ENCODE results near the gene PPP1R11. TPM values are rescaled to one million over a fixed set of nuclear protein-coding genes. Genes with fewer than 3 reads are reported as not detected.

PPP1R11 gene
- total RNA-seq, 1 experiment from 2014 or later = 23.8 TPM

- no peak overlapping the region for H3K56ac ChIP-seq (ENCODE audit: insufficient read length, low read depth, low read length)
- no peaks in the 10 kb centered on the region for H3K79me1 ChIP-seq (ENCODE audit: insufficient read depth, low read depth, low read length, poor library complexity, severe bottlenecking)
- H3K14ac ChIP-seq (ENCODE audit: insufficient read depth, low read length) = no peak overlapping the region
- no peak overlapping the region for H2BK20ac ChIP-seq (ENCODE audit: low read depth, low read length, poor library complexity, severe bottlenecking)
- no peak overlapping the region for H4K5ac ChIP-seq (ENCODE audit: insufficient read length, low read depth, low read length)
- no peak overlapping the region for H3K18ac ChIP-seq (ENCODE audit: insufficient read length, low read depth, low read length)
- peaks cover 28% of the 10 kb centered on the region in 2 experiments for H3K4me1 Mint-ChIP-seq
- peaks cover 0 to 3% of the 10 kb centered on the region in 2 experiments; a peak in 3 of 5 replicates for H3K9me3 Mint-ChIP-seq
- H3K9me3 ChIP-seq (ENCODE audit: control insufficient read depth, low read depth, low read length) = no peaks in the 10 kb centered on the region
- H3K79me2 ChIP-seq (ENCODE audit: insufficient read depth, low read length) = no peaks in the 10 kb centered on the region
- peak; percentile 92 for DNase-seq
- no peaks in the 10 kb centered on the region for H3K4me1 ChIP-seq (ENCODE audit: insufficient read depth, low read length)
- no peak overlapping the region for H2AK5ac ChIP-seq (ENCODE audit: insufficient read length, low read length)
- H4K8ac ChIP-seq (replicated peaks; ENCODE audit: insufficient read length, low read depth, low read length) = no peak overlapping the region
- peaks cover 36% of the 10 kb centered on the region for H3K27me3 Mint-ChIP-seq (ENCODE audit: low read depth)
- peak overlapping the region; percentile 98 for H3K4me2 ChIP-seq (ENCODE audit: insufficient read depth, insufficient read length, low read length)
- no peak overlapping the region for H3K23ac ChIP-seq (ENCODE audit: insufficient read length, low read depth, low read length)
- H2BK5ac ChIP-seq (ENCODE audit: insufficient read length, low read length) = no peak overlapping the region
- H4K91ac ChIP-seq (ENCODE audit: insufficient read length, low read depth, low read length) = no peak overlapping the region
- no peak overlapping the region for H3T11ph ChIP-seq (ENCODE audit: low read length)
- H3K27ac Mint-ChIP-seq = peak overlapping the region; percentile 63 to 98 (median 86); a peak in 5 of 7 replicates
- peak overlapping the region; percentile 91 to 92 for H3K4me3 Mint-ChIP-seq
- H3K9ac ChIP-seq (ENCODE audit: extremely low read depth, insufficient read length, low read length) = peak overlapping the region; percentile 48
- no peaks in the 10 kb centered on the region for H4K20me1 ChIP-seq (ENCODE audit: control insufficient read depth, insufficient read depth, insufficient read length)
- no peak overlapping the region for H2BK12ac ChIP-seq (ENCODE audit: insufficient read length, low read depth, low read length)
- no peak overlapping the region for H3K4ac ChIP-seq (ENCODE audit: low read depth, low read length)
- peaks cover 20% of the 10 kb centered on the region for H3K23me2 ChIP-seq (ENCODE audit: insufficient read length, low read depth, low read length, poor library complexity, severe bottlenecking)
- peaks cover 9 to 27% (median 19%) of the 10 kb centered on the region in 3 experiments for H3K36me3 Mint-ChIP-seq (ENCODE audit: insufficient read depth in 1 of 3, low read depth in 3 of 3)
- TF ChIP-seq CTCF (conservative IDR thresholded peaks at IDR 0.05) = no peak
- peaks cover 19% of the 10 kb centered on the region for H3K27me3 ChIP-seq (ENCODE audit: insufficient read depth, low read length)
- no peak overlapping the region for H2BK120ac ChIP-seq (ENCODE audit: low read depth, low read length, poor library complexity, severe bottlenecking)
- H3K27ac ChIP-seq (ENCODE audit: insufficient read length, low read depth, low read length) = no peak overlapping the region
- H2AFZ ChIP-seq (ENCODE audit: low read length) = no peak overlapping the region
- no peak overlapping the region for H2BK15ac ChIP-seq (ENCODE audit: low read depth, low read length)
- 100% methylated on average over 2 of the region's 8 CpGs for WGBS (ENCODE audit: extremely low coverage, insufficient read length, low lambda C conversion rate)
These were observed 602 bp downstream of the PPP1R11 start for GRCh38 chr6:30067460-30068139.
